Large intestine (tissue), 3 donors: ENCODE results near the gene SPATS2L. TPM values are rescaled to one million over a fixed set of nuclear protein-coding genes. Genes with fewer than 3 reads are reported as not detected.

Experiments
- DNase-seq, 2 donors: peaks; one replicate each; pipeline versions ENCODE4 v3.0.0 to v3.0.0-alpha.2; 2013
- H3K27ac ChIP-seq: one replicate; pipeline ENCODE4 v1.5.1; 2013; ENCODE audit warnings: low read length
- H3K27me3 ChIP-seq: 2 replicates; pipeline ENCODE4 v1.6.1; 2013; ENCODE audit warnings: low read length; ENCODE audit not compliant: control insufficient read depth, insufficient read depth
- H3K36me3 ChIP-seq: 2 replicates; pipeline ENCODE4 v1.6.1; 2013; ENCODE audit warnings: low read length; ENCODE audit not compliant: control insufficient read depth, insufficient read depth
- H3K4me1 ChIP-seq: one replicate; pipeline ENCODE4 v1.6.1; 2013; ENCODE audit warnings: low read length; ENCODE audit not compliant: control insufficient read depth, insufficient read depth
- H3K4me3 ChIP-seq: one replicate; pipeline ENCODE4 v1.5.1; 2013; ENCODE audit warnings: low read length
- H3K9me3 ChIP-seq: one replicate; pipeline ENCODE4 v1.6.1; 2013; ENCODE audit warnings: mild to moderate bottlenecking, low read depth, low read length, moderate library complexity; ENCODE audit not compliant: control insufficient read depth
- WGBS: methylation state at CpG from one replicate; pipeline ENCODE4 v1.1.5; 2013; ENCODE audit warnings: low lambda C conversion rate; ENCODE audit not compliant: insufficient coverage; 5-methylcytosine and 5-hydroxymethylcytosine counted together
- polyA plus RNA-seq: library from polyadenylated mRNA; unstranded; fragments of 120-200 nt; gene quantifications from one replicate; pipeline ENCODE4 v1.2.1, GENCODE V29; 2013

Gene SPATS2L
- polyA plus RNA-seq, 1 donor, result 105 TPM

DNA sequence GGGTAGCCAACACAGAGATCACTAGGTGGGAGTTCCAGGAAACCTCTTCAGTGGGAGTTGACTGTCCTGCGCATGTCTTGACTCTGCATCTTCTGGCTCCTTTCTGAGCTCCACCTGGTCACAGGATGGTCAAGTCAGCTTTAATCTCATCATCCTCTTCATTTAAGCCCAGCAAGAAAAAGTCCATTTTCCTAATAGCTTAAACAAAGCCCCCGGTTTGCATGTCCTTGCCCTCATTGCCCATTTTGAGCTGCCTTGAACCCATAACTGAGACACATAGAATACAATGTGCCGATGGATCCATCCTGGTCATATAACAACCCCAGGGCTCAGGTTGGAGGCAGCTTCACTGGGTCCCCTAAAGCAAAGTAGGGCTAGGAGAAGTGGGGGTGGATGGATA, 40.8 kb downstream of the SPATS2L start:
- Histone ChIP-seq H3K9me3 (no peaks in the 10 kb centered on the region), H3K27ac (no peak overlapping the region), H3K27me3 (no peaks in the 10 kb centered on the region), H3K36me3 (no peaks in the 10 kb centered on the region), H3K4me3 (no peak overlapping the region), H3K4me1 (peaks cover 5% of the 10 kb centered on the region)
- no peak for DNase-seq
- WGBS, result 100% methylated on average over 1 of the region's 3 CpGs

DNA sequence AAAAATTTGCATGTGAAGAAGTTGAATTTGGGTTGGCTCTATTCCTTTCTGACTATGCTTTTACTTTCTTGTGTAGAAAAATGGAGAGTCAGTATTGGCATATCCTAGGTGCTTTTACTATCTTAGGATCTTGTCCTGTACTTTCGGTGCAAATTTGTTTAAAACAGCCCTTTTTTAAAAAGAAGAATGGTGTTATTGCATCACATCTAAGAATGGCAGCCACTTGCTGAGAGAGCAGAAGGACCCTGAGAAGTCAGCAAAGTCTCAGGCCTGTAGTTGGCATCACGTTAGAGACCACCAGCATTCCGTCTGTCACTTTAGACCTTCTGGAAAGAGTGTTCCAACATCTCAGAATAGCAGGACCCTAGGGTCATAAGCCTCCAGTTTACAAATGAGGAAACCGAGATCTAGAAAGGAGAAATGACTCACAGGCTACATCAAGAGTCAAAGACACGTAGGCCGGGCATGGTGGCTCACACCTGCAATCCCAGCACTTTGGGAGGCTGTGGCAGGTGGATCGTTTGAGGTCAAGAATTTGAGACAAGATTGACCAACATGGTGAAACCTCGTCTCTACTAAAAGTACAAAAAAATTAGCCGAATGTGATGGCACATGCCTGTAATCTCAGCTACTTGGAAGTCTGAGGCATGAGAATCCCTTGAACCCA, 42.5 kb downstream of the SPATS2L start:
- no peaks in the 10 kb centered on the region for H3K9me3 ChIP-seq
- H3K4me1 ChIP-seq, result peaks cover 14% of the 10 kb centered on the region
- DNase-seq, result no peak
- WGBS, result 100% methylated on average over 1 of the region's 9 CpGs
- no peak overlapping the region for H3K27ac ChIP-seq
- H3K27me3 ChIP-seq, result no peaks in the 10 kb centered on the region
- H3K36me3 ChIP-seq, result no peaks in the 10 kb centered on the region
- no peak overlapping the region for H3K4me3 ChIP-seq

DNA sequence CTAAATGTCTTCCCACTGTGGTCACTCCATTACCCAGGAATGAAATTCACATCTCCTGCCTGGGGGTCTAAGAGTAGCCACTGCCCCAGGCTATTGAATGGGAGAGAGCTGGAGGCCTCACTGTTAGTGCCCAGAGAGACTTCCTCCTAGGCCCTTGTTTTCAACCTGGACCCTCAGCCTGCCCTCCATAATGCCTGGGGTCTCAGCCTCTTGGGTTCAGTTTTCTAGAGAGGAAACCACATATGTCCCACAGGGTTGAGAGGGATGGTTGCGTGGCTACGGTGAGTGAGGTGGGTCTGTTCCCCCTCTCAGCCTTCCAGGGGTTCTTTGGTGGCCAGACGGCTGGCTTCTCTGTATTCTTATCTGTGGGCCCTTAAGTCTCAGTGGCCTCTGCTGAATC, 43.4 kb downstream of the SPATS2L start:
- Histone ChIP-seq H3K4me1 (peaks cover 14% of the 10 kb centered on the region), H3K9me3 (no peaks in the 10 kb centered on the region)
- 100% methylated on average over 1 of the region's 3 CpGs for WGBS

DNA sequence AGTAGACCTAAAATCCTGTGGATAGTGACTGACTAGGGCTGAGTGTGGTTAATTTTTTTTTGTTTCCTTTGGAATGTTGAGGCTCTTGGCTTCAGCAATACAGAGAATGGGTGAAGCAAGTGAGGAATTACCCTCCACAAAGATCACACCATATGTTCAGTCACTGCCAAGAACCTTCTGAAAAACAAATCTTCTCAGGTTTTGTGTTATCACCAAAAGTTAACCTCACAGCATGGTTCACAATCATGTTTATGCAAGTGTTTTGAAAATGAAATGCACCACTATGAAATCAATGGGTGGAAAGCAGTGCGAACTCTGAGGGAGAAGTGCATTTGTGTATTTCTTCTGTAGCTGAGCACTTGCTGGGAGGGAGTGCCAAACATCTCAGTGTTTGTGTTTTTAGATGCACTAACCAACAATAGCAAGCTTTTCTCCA, 44.4 kb downstream of the SPATS2L start:
- DNase-seq, result no peak
- no peak overlapping the region for H3K4me3 ChIP-seq
- H3K4me1 ChIP-seq, result peaks cover 18% of the 10 kb centered on the region
- no CpG with 5 or more reads among the region's 1 CpG for WGBS
- H3K36me3 ChIP-seq, result no peaks in the 10 kb centered on the region
- no peaks in the 10 kb centered on the region for H3K9me3 ChIP-seq
- no peaks in the 10 kb centered on the region for H3K27me3 ChIP-seq
- H3K27ac ChIP-seq, result no peak overlapping the region

More for the DNA sequence above, 43.4 kb downstream of the SPATS2L start:
- Histone ChIP-seq H3K4me3 (no peak overlapping the region), H3K36me3 (no peaks in the 10 kb centered on the region), H3K27ac (no peak overlapping the region), H3K27me3 (no peaks in the 10 kb centered on the region)
- DNase-seq, result no peak

DNA sequence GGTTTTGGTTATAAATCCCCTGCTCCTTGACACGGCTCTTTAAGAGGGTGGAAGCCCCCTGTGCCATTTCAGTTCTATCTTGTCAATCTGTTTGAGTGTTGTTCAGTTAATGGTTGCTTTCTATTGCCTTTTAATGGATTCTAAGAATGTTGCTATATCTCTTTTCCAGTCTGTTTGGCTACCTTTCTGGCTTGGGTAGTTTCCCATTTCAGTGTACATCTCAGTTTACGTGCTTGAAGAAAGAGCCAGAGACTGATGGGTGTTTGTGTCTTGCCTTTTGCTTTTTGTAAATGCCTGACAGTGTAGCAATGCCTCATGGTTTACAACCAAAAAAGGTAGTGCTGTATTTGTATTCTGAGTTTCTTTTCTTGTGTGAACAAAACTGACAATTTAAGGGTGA, 45.3 kb downstream of the SPATS2L start:
- Histone ChIP-seq H3K27me3 (no peaks in the 10 kb centered on the region), H3K27ac (no peak overlapping the region), H3K4me3 (no peak overlapping the region), H3K9me3 (no peaks in the 10 kb centered on the region), H3K36me3 (no peaks in the 10 kb centered on the region), H3K4me1 (peaks cover 18% of the 10 kb centered on the region)
- no peak for DNase-seq
- WGBS, result 80% methylated on average over 1 of the region's 2 CpGs

DNA sequence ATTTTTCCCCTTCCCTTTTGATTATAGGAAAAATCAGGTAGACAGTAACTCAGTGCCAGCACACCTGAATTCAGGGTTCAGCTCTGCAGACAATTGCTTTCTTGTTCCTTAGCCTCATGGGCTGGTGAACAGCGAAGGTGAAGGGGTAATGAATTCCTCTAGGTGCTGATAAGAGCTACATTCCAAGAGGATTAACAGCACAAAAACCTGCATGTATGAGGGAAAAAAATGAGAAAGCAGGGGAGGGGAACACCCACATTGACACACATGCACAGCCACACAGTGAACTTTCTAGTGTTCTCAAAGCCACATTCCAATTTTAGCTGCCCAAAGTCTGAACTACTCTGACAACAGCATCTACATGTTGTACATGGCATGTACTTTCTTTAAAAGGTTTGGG, 46.1 kb downstream of the SPATS2L start:
- DNase-seq, result peak; percentile 64 to 77

DNA sequence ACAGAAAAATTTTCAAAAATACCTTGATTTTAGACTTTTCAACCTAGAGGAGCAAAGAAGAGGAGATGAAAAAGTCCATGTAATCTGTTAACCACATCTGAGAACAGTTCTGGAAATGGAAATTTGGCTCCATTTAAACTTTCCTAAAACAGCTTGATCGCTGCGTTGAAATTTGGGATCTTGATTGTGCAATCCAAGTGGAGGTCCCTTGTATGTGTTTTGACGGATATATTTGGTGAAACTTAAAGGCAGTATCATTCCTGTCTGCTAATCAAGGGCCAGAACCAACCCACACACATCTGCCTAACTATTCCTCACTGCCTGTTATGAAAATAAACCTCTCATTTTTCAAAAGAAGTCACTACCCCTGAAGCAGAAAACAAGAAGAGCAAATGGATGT, 46.6 kb downstream of the SPATS2L start:
- Histone ChIP-seq H3K27me3 (no peaks in the 10 kb centered on the region), H3K27ac (peak overlapping the region; percentile 56), H3K4me1 (peaks cover 18% of the 10 kb centered on the region), H3K36me3 (no peaks in the 10 kb centered on the region), H3K9me3 (no peaks in the 10 kb centered on the region), H3K4me3 (no peak overlapping the region)
- DNase-seq, result no peak
- no CpG with 5 or more reads among the region's 3 CpGs for WGBS

More for the DNA sequence above, 46.1 kb downstream of the SPATS2L start:
- H3K27ac ChIP-seq, result peak overlapping the region; percentile 56
- H3K36me3 ChIP-seq, result no peaks in the 10 kb centered on the region
- H3K4me3 ChIP-seq, result no peak overlapping the region
- no peaks in the 10 kb centered on the region for H3K9me3 ChIP-seq
- H3K27me3 ChIP-seq, result no peaks in the 10 kb centered on the region
- H3K4me1 ChIP-seq, result peaks cover 18% of the 10 kb centered on the region
- WGBS, result no CpG with 5 or more reads among the region's 1 CpG

- Histone ChIP-seq H3K4me3 (no peak overlapping the region), H3K27ac (no peak overlapping the region), H3K27me3 (no peaks in the 10 kb centered on the region), H3K9me3 (no peaks in the 10 kb centered on the region), H3K4me1 (peaks cover 18% of the 10 kb centered on the region), H3K36me3 (no peaks in the 10 kb centered on the region)
- no peak for DNase-seq
- 29% methylated on average over 1 of the region's 2 CpGs for WGBS
Observed at GRCh38 chr2:200353874-200354273, 47.4 kb downstream of the SPATS2L start.

GRCh38 chr2:200354833-200355751, 48.6 kb downstream of the SPATS2L start:
- DNase-seq, result peak in 1 of 2 donors; percentile 55
- WGBS, result no CpG with 5 or more reads among the region's 11 CpGs
- H3K27me3 ChIP-seq, result no peaks in the 10 kb centered on the region
- H3K4me1 ChIP-seq, result peaks cover 20% of the 10 kb centered on the region
- no peaks in the 10 kb centered on the region for H3K36me3 ChIP-seq
- no peak overlapping the region for H3K27ac ChIP-seq
- H3K9me3 ChIP-seq, result no peaks in the 10 kb centered on the region
- H3K4me3 ChIP-seq, result no peak overlapping the region

- DNase-seq, result no peak
- H3K4me3 ChIP-seq, result no peak overlapping the region
- 67% methylated on average over 1 of the region's 1 CpG for WGBS
- peaks cover 23% of the 10 kb centered on the region for H3K4me1 ChIP-seq
- H3K27ac ChIP-seq, result no peak overlapping the region
- H3K36me3 ChIP-seq, result no peaks in the 10 kb centered on the region
- H3K9me3 ChIP-seq, result no peaks in the 10 kb centered on the region
- H3K27me3 ChIP-seq, result no peaks in the 10 kb centered on the region
Observed at GRCh38 chr2:200356321-200356720, 49.8 kb downstream of the SPATS2L start.
